Naive thymus-derived CD4-positive, alpha-beta T cell (primary cell): ENCODE results near the gene RFK. TPM values are rescaled to one million over a fixed set of nuclear protein-coding genes. Genes with fewer than 3 reads are reported as not detected.

Experiments
- ATAC-seq: fragments of 150-1000 bp; cut with Tn5 transposase; 2 replicates; pipeline ENCODE4 v1.10.0; 2021; ENCODE audit warnings: mild to moderate bottlenecking, moderate library complexity
- CTCF ChIA-PET: fragments of 350-600 bp; sonication (Branson Sonifier 250); formaldehyde crosslinking; loops from one replicate; lab custom pipeline; 2021; ENCODE audit warnings: antibody characterized with exemption; lab: Charles Lee
- POLR2A ChIA-PET: fragments of 350-600 bp; sonication (Branson Sonifier 250); formaldehyde crosslinking; loops from one replicate; lab custom pipeline; 2021; ENCODE audit warnings: antibody characterized with exemption, inconsistent platforms; lab: Charles Lee
- DNase-seq, 9 donors: peaks; one replicate each; pipeline versions ENCODE4 v3.0.0 to v3.0.0-alpha.2; 2020 to 2022; ENCODE audit warnings: mixed read lengths in 1 of 9
- H3K27ac ChIP-seq: one replicate; pipeline ENCODE4 v1.7.0; 2013; ENCODE audit warnings: mild to moderate bottlenecking, low read depth, low read length, moderate library complexity
- H3K27me3 ChIP-seq, 2 donors: one replicate each; pipeline ENCODE4 v1.7.0; 2013; ENCODE audit warnings: low read length in 2 of 2, mild to moderate bottlenecking in 2 of 2, moderate library complexity in 2 of 2; ENCODE audit not compliant: control insufficient read depth in 2 of 2, insufficient read depth in 2 of 2
- H3K36me3 ChIP-seq, 3 experiments: 1 replicate in 2 of 3; 2 replicates in 1 of 3; pipeline ENCODE4 v1.7.0; 2013; ENCODE audit warnings: low read length in 3 of 3, mild to moderate bottlenecking in 3 of 3, moderate library complexity in 1 of 3; ENCODE audit not compliant: insufficient read depth in 3 of 3, control insufficient read depth in 2 of 3
- H3K4me1 ChIP-seq, 2 donors: one replicate each; pipeline ENCODE4 v1.7.0; 2013; ENCODE audit warnings: low read length in 2 of 2, mild to moderate bottlenecking in 2 of 2, moderate library complexity in 1 of 2; ENCODE audit not compliant: control insufficient read depth in 2 of 2, insufficient read depth in 2 of 2
- H3K4me3 ChIP-seq: 2 replicates; pipeline ENCODE4 v1.7.0; 2013; ENCODE audit warnings: mild to moderate bottlenecking, low read length
- H3K9me3 ChIP-seq, 3 experiments: 1 replicate in 2 of 3; 2 replicates in 1 of 3; pipeline ENCODE4 v1.7.0; 2013; ENCODE audit warnings: low read length in 3 of 3; ENCODE audit not compliant: control insufficient read depth in 2 of 3
- H3K27ac Mint-ChIP-seq, 9 donors: one replicate each; pipeline ENCODE4 v1.8.0; 2020 to 2022; ENCODE audit warnings: mixed read lengths in 9 of 9, mild to moderate bottlenecking in 8 of 9, moderate library complexity in 5 of 9, inconsistent platforms in 2 of 9
- H3K27me3 Mint-ChIP-seq, 5 donors: one replicate each; pipeline ENCODE4 v1.8.0; 2021 to 2022; ENCODE audit warnings: mixed read lengths in 5 of 5, mild to moderate bottlenecking in 1 of 5
- H3K36me3 Mint-ChIP-seq, 5 donors: one replicate each; pipeline ENCODE4 v1.8.0; 2020 to 2022; ENCODE audit warnings: mixed read lengths in 5 of 5, mild to moderate bottlenecking in 3 of 5, inconsistent platforms in 1 of 5
- H3K4me1 Mint-ChIP-seq, 7 donors: one replicate each; pipeline ENCODE4 v1.8.0; 2020 to 2022; ENCODE audit warnings: mixed read lengths in 7 of 7, mild to moderate bottlenecking in 3 of 7, inconsistent platforms in 1 of 7
- H3K4me3 Mint-ChIP-seq, 10 donors: one replicate each; pipeline ENCODE4 v1.8.0; 2020 to 2022; ENCODE audit warnings: mild to moderate bottlenecking in 10 of 10, mixed read lengths in 10 of 10, moderate library complexity in 6 of 10, inconsistent platforms in 2 of 10
- H3K9me3 Mint-ChIP-seq, 11 donors: one replicate each; pipeline ENCODE4 v1.8.0; 2020 to 2022; ENCODE audit warnings: mixed read lengths in 11 of 11, mild to moderate bottlenecking in 4 of 11, inconsistent platforms in 1 of 11, moderate library complexity in 1 of 11
- intact Hi-C, 2 donors: fragments of 100-400 bp; cut with micrococcal nuclease; formaldehyde crosslinking; loops; one replicate each; pipeline ENCODE4 v1.15.1; 2023
- polyA plus RNA-seq, 2 donors: library from polyadenylated mRNA; unstranded; fragments of 300-500 nt; fragmentation: Illumina TruSeq; gene quantifications; one replicate each; pipeline ENCODE4 v1.2.3, GENCODE V29; 2021
- total RNA-seq, 6 experiments: library from RNA in 5 of 6; stranded (reverse) in 5 of 6; gene quantifications; 1 replicate in 5 of 6; 2 replicates in 1 of 6; pipeline ENCODE4 v1.2.3 and lab custom pipeline; 2021 to 2026

Gene RFK
- total and polyA plus RNA-seq, 7 experiments from 2014 or later, result 6.8 to 25.9 (median 11.5) TPM

GRCh38 chr9:76352026-76352620 is 42.1 kb downstream of the RFK start:
- no peak overlapping the region for H3K4me3 ChIP-seq
- ATAC-seq, result no peak
- Mint-ChIP-seq H3K27me3 (peaks cover 0 to 18% (median 5%) of the 10 kb centered on the region in 5 donors), H3K36me3 (no peaks in the 10 kb centered on the region), H3K9me3 (peaks cover 0 to 2% (median 0%) of the 10 kb centered on the region in 11 donors), H3K4me1 (peaks cover 0 to 2% (median 0%) of the 10 kb centered on the region in 7 donors), H3K4me3 (no peak overlapping the region), H3K27ac (no peak overlapping the region)
- DNase-seq, result no peak
- ChIA-PET CTCF (no interaction called here), POLR2A (no interaction called here)
- H3K27ac ChIP-seq, result no peak overlapping the region
- H3K36me3 ChIP-seq, result no peaks in the 10 kb centered on the region
- H3K4me1 ChIP-seq, result no peaks in the 10 kb centered on the region
- intact Hi-C loops, result no loop called here
- no peaks in the 10 kb centered on the region for H3K27me3 ChIP-seq
- H3K9me3 ChIP-seq, result no peaks in the 10 kb centered on the region

- ChIA-PET CTCF (no interaction called here), POLR2A (no interaction called here)
- peaks cover 0 to 20% (median 5%) of the 10 kb centered on the region in 5 donors for H3K27me3 Mint-ChIP-seq
- no peaks in the 10 kb centered on the region for H3K27me3 ChIP-seq
- no peak overlapping the region for H3K4me3 Mint-ChIP-seq
- intact Hi-C loops, result no loop called here
- H3K36me3 Mint-ChIP-seq, result no peaks in the 10 kb centered on the region
- no peaks in the 10 kb centered on the region for H3K36me3 ChIP-seq
- DNase-seq, result no peak
- peaks cover 0 to 2% (median 0%) of the 10 kb centered on the region in 11 donors for H3K9me3 Mint-ChIP-seq
- peak; percentile 16 for ATAC-seq
- peaks cover 0 to 2% (median 0%) of the 10 kb centered on the region in 7 donors for H3K4me1 Mint-ChIP-seq
- no peak overlapping the region for H3K27ac Mint-ChIP-seq
- no peaks in the 10 kb centered on the region for H3K9me3 ChIP-seq
- H3K4me3 ChIP-seq, result no peak overlapping the region
- H3K4me1 ChIP-seq, result no peaks in the 10 kb centered on the region
- no peak overlapping the region for H3K27ac ChIP-seq
Measured at GRCh38 chr9:76351006-76351405, 43.2 kb downstream of the RFK start.

DNA sequence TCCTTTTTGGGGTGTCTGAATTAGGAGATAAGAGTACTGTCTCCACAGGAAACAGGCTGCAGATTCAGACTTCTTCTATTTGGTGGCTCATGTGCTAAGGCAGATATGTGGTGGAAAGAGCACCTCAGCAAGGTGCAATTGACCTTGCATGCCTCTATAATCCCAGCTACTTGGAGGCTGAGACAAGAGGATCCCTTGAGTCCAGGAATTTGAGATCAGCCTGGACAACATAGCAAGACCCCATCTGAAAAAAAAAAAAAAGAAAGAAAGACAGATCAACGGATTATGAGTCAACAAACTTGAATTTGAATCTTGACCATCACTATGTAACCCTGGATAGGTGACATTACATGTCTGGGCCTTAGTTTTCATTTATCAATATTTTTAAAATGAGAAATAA is 44.4 kb downstream of the RFK start:
- intact Hi-C loops, result no loop called here
- ChIA-PET POLR2A (no interaction called here), CTCF (no interaction called here)
- H3K36me3 Mint-ChIP-seq, result no peaks in the 10 kb centered on the region
- Histone ChIP-seq H3K36me3 (no peaks in the 10 kb centered on the region), H3K27me3 (no peaks in the 10 kb centered on the region), H3K27ac (no peak overlapping the region), H3K4me3 (no peak overlapping the region), H3K9me3 (no peaks in the 10 kb centered on the region), H3K4me1 (no peaks in the 10 kb centered on the region)
- no peak overlapping the region for H3K4me3 Mint-ChIP-seq
- H3K27me3 Mint-ChIP-seq, result peaks cover 0 to 20% (median 5%) of the 10 kb centered on the region in 5 donors
- no peak for DNase-seq
- H3K9me3 Mint-ChIP-seq, result peaks cover 0 to 2% (median 0%) of the 10 kb centered on the region in 11 donors
- H3K27ac Mint-ChIP-seq, result no peak overlapping the region
- H3K4me1 Mint-ChIP-seq, result peaks cover 0 to 2% (median 0%) of the 10 kb centered on the region in 7 donors
- no peak for ATAC-seq

GRCh38 chr9:76342858-76343257 is 51.4 kb downstream of the RFK start:
- DNase-seq, result no peak
- H3K4me3 Mint-ChIP-seq, result no peak overlapping the region
- ATAC-seq, result no peak
- CTCF ChIA-PET, result no interaction called here
- no peak overlapping the region for H3K27ac Mint-ChIP-seq
- H3K4me1 Mint-ChIP-seq, result no peaks in the 10 kb centered on the region
- H3K4me1 ChIP-seq, result no peaks in the 10 kb centered on the region
- H3K27ac ChIP-seq, result no peak overlapping the region
- POLR2A ChIA-PET, result interaction anchor here (0.6 kb wide), 1 partner anchor 1102 kb away, joined by 3 read pairs; no protein-coding TSS in a partner anchor
- H3K9me3 ChIP-seq, result no peaks in the 10 kb centered on the region
- peaks cover 0 to 4% (median 0%) of the 10 kb centered on the region in 5 donors for H3K36me3 Mint-ChIP-seq
- H3K36me3 ChIP-seq, result no peaks in the 10 kb centered on the region
- H3K9me3 Mint-ChIP-seq, result peaks cover 0 to 11% (median 0%) of the 10 kb centered on the region in 11 donors
- intact Hi-C loops, result no loop called here
- peaks cover 6 to 33% (median 21%) of the 10 kb centered on the region in 5 donors for H3K27me3 Mint-ChIP-seq
- H3K27me3 ChIP-seq, result no peaks in the 10 kb centered on the region
- no peak overlapping the region for H3K4me3 ChIP-seq

- Mint-ChIP-seq H3K4me1 (no peaks in the 10 kb centered on the region), H3K4me3 (no peak overlapping the region), H3K9me3 (peaks cover 0 to 11% (median 0%) of the 10 kb centered on the region in 11 donors), H3K27ac (no peak overlapping the region), H3K36me3 (peaks cover 0 to 4% (median 0%) of the 10 kb centered on the region in 5 donors), H3K27me3 (peaks cover 6 to 33% (median 21%) of the 10 kb centered on the region in 5 donors)
- POLR2A ChIA-PET, result no interaction called here
- Histone ChIP-seq H3K4me3 (no peak overlapping the region), H3K9me3 (no peaks in the 10 kb centered on the region), H3K36me3 (no peaks in the 10 kb centered on the region), H3K27me3 (no peaks in the 10 kb centered on the region), H3K27ac (no peak overlapping the region), H3K4me1 (no peaks in the 10 kb centered on the region)
- intact Hi-C loops, result no loop called here
- CTCF ChIA-PET, result no interaction called here
- DNase-seq (no peak), ATAC-seq (no peak)
Measured at GRCh38 chr9:76342201-76342600, 52.0 kb downstream of the RFK start.

- ATAC-seq (no peak), DNase-seq (no peak)
- Histone ChIP-seq H3K4me3 (no peak overlapping the region), H3K27ac (no peak overlapping the region), H3K9me3 (no peaks in the 10 kb centered on the region), H3K36me3 (no peaks in the 10 kb centered on the region), H3K27me3 (no peaks in the 10 kb centered on the region), H3K4me1 (no peaks in the 10 kb centered on the region)
- ChIA-PET POLR2A (no interaction called here), CTCF (no interaction called here)
- Mint-ChIP-seq H3K27ac (no peak overlapping the region), H3K9me3 (peaks cover 0 to 11% (median 0%) of the 10 kb centered on the region in 11 donors), H3K36me3 (peaks cover 0 to 4% (median 0%) of the 10 kb centered on the region in 5 donors), H3K27me3 (peaks cover 6 to 33% (median 21%) of the 10 kb centered on the region in 5 donors), H3K4me1 (no peaks in the 10 kb centered on the region), H3K4me3 (no peak overlapping the region)
- intact Hi-C loops, result no loop called here
Measured at GRCh38 chr9:76341616-76342015, 52.6 kb downstream of the RFK start.

DNA sequence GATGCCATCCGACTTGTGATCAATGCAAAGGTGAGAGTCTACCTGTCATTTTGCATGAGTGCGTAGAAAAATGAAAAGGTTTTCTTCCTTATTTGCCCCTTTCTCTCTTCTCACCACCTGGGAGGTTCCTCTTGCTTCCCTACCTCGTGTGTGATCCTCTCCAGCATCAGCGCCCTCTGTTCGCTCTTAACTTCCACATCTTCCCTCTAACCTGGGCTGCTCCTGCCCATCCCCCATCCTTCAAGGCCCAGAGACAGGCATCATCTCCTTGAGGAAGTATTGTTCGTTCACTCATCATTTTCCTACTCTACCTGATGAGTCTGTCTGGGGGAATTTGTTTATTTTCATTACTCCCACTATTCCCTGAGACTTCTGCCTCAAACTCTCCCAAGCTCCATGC is 55.8 kb downstream of the RFK start:
- Histone ChIP-seq H3K9me3 (no peaks in the 10 kb centered on the region), H3K36me3 (no peaks in the 10 kb centered on the region), H3K27me3 (no peaks in the 10 kb centered on the region), H3K27ac (no peak overlapping the region), H3K4me3 (no peak overlapping the region), H3K4me1 (no peaks in the 10 kb centered on the region)
- no peak for DNase-seq
- Mint-ChIP-seq H3K9me3 (peaks cover 0 to 2% (median 0%) of the 10 kb centered on the region in 11 donors), H3K4me1 (no peaks in the 10 kb centered on the region), H3K27me3 (peaks cover 6 to 36% (median 18%) of the 10 kb centered on the region in 5 donors), H3K4me3 (no peak overlapping the region), H3K36me3 (peaks cover 0 to under 1% (median 0%) of the 10 kb centered on the region in 5 donors), H3K27ac (no peak overlapping the region)
- ATAC-seq, result no peak
- ChIA-PET POLR2A (no interaction called here), CTCF (no interaction called here)
- intact Hi-C loops, result no loop called here
